ENCODE results near the gene CHCHD3. TPM values are rescaled to one million over a fixed set of nuclear protein-coding genes. Genes with fewer than 3 reads are reported as not detected.

The CHCHD3 gene
- total and polyA plus RNA-seq, 4 donors, result 20.1 to 78.0 (median 46.9) TPM

GRCh38 chr7:133029463-133029862 is 52.4 kb downstream of the CHCHD3 start:
- H3K27ac ChIP-seq (ENCODE audit: low read depth in 1 of 2, low read length in 1 of 2), result no peak overlapping the region
- no peak overlapping the region for H3K4me3 ChIP-seq
- no peak for TF ChIP-seq CTCF (IDR thresholded peaks at IDR 0.05; ENCODE audit: control extremely low read depth, extremely low read depth)
- DNase-seq (no peak), ATAC-seq (ENCODE audit: insufficient read depth, low FRiP score) (no peak)
- peaks cover 0 to 12% (median 0%) of the 10 kb centered on the region in 5 donors for H3K4me1 ChIP-seq (ENCODE audit: control insufficient read depth in 5 of 5, insufficient read depth in 5 of 5, low read length in 5 of 5)
- no peaks in the 10 kb centered on the region for H3K36me3 ChIP-seq (ENCODE audit: control insufficient read depth in 4 of 4, insufficient read depth in 4 of 4, low read length in 4 of 4)
- H3K9ac ChIP-seq (ENCODE audit: insufficient read depth in 1 of 2, low read length in 2 of 2), result no peak overlapping the region
- WGBS, 2 donors, result 75 to 82% methylated on average over 5 of the region's 5 CpGs
- no peaks in the 10 kb centered on the region for H3K27me3 ChIP-seq (ENCODE audit: control insufficient read depth in 3 of 3, insufficient read depth in 3 of 3, low read length in 2 of 3)
- peaks cover 0 to 7% (median 3%) of the 10 kb centered on the region in 4 donors for H3K9me3 ChIP-seq (ENCODE audit: control insufficient read depth in 4 of 4, insufficient read depth in 3 of 4, low read length in 3 of 4)

- peaks cover 0 to 16% (median 0%) of the 10 kb centered on the region in 5 donors for H3K4me1 ChIP-seq (ENCODE audit: control insufficient read depth in 5 of 5, insufficient read depth in 5 of 5, low read length in 5 of 5)
- peaks cover 0 to 7% (median 3%) of the 10 kb centered on the region in 4 donors for H3K9me3 ChIP-seq (ENCODE audit: control insufficient read depth in 4 of 4, insufficient read depth in 3 of 4, low read length in 3 of 4)
- DNase-seq (no peak), ATAC-seq (ENCODE audit: insufficient read depth, low FRiP score) (no peak)
- no peaks in the 10 kb centered on the region for H3K36me3 ChIP-seq (ENCODE audit: control insufficient read depth in 4 of 4, insufficient read depth in 4 of 4, low read length in 4 of 4)
- no peak overlapping the region for H3K9ac ChIP-seq (ENCODE audit: insufficient read depth in 1 of 2, low read length in 2 of 2)
- no peaks in the 10 kb centered on the region for H3K27me3 ChIP-seq (ENCODE audit: control insufficient read depth in 3 of 3, insufficient read depth in 3 of 3, low read length in 2 of 3)
- no peak overlapping the region for H3K4me3 ChIP-seq
- TF ChIP-seq CTCF (IDR thresholded peaks at IDR 0.05; ENCODE audit: control extremely low read depth, extremely low read depth), result no peak
- H3K27ac ChIP-seq (ENCODE audit: low read depth in 1 of 2, low read length in 1 of 2), result no peak overlapping the region
Measured at GRCh38 chr7:133027397-133027796, 54.5 kb downstream of the CHCHD3 start.

- 97 to 98% methylated on average over 2 of the region's 2 CpGs for WGBS, 2 donors
Measured at GRCh38 chr7:133026210-133026859, 55.6 kb downstream of the CHCHD3 start.

More at GRCh38 chr7:133026210-133026859, 55.6 kb downstream of the CHCHD3 start:
- no peak for ATAC-seq (ENCODE audit: insufficient read depth, low FRiP score)
- Histone ChIP-seq H3K9ac (ENCODE audit: insufficient read depth in 1 of 2, low read length in 2 of 2) (no peak overlapping the region), H3K4me1 (ENCODE audit: control insufficient read depth in 5 of 5, insufficient read depth in 5 of 5, low read length in 5 of 5) (peaks cover 0 to 16% (median 0%) of the 10 kb centered on the region in 5 donors), H3K27ac (ENCODE audit: low read depth in 1 of 2, low read length in 1 of 2) (no peak overlapping the region), H3K4me3 (no peak overlapping the region), H3K9me3 (ENCODE audit: control insufficient read depth in 4 of 4, insufficient read depth in 3 of 4, low read length in 3 of 4) (peaks cover 0 to 7% (median 3%) of the 10 kb centered on the region in 4 donors), H3K36me3 (ENCODE audit: control insufficient read depth in 4 of 4, insufficient read depth in 4 of 4, low read length in 4 of 4) (no peaks in the 10 kb centered on the region), H3K27me3 (ENCODE audit: control insufficient read depth in 3 of 3, insufficient read depth in 3 of 3, low read length in 2 of 3) (no peaks in the 10 kb centered on the region)
- DNase-seq, result no peak
- TF ChIP-seq CTCF (IDR thresholded peaks at IDR 0.05; ENCODE audit: control extremely low read depth, extremely low read depth), result no peak

All from lung (tissue), 12 donors.